ENCODE results near the gene GLI3.

Gene GLI3

DNA sequence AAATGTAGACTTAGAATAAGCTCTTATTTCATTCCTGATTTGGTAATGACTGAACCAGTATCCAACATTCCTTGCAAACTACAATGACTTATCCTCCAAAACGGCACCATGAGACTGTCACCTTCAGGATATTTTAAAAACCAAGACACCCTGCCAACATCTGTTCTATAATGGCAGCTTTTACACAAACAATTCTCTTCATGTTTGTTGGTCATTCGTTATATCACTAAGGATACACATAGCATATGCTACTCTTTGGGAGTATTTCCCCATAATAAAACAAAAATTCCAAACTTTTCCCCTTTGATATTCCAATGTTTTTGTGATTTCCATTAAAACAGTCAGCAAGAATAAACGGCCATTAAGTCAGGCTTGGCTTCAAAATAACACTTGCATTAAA, 215.4 kb downstream of the GLI3 start:
- TF ChIP-seq POLR2AphosphoS5 (IDR thresholded peaks at IDR 0.05; ENCODE audit: low read depth, low read length) (no peak), SIN3A (IDR thresholded peaks at IDR 0.05; ENCODE audit: borderline replicate concordance, insufficient read depth, low read length) (no peak), TAF1 (IDR thresholded peaks at IDR 0.05; ENCODE audit: borderline replicate concordance, insufficient read depth, low read length) (no peak), FOXP2 (optimal IDR thresholded peaks at IDR 0.05; ENCODE audit: borderline replicate concordance, extremely low read depth, extremely low read length, insufficient read depth) (no peak)
- TF ChIP-seq, protein P1, sequence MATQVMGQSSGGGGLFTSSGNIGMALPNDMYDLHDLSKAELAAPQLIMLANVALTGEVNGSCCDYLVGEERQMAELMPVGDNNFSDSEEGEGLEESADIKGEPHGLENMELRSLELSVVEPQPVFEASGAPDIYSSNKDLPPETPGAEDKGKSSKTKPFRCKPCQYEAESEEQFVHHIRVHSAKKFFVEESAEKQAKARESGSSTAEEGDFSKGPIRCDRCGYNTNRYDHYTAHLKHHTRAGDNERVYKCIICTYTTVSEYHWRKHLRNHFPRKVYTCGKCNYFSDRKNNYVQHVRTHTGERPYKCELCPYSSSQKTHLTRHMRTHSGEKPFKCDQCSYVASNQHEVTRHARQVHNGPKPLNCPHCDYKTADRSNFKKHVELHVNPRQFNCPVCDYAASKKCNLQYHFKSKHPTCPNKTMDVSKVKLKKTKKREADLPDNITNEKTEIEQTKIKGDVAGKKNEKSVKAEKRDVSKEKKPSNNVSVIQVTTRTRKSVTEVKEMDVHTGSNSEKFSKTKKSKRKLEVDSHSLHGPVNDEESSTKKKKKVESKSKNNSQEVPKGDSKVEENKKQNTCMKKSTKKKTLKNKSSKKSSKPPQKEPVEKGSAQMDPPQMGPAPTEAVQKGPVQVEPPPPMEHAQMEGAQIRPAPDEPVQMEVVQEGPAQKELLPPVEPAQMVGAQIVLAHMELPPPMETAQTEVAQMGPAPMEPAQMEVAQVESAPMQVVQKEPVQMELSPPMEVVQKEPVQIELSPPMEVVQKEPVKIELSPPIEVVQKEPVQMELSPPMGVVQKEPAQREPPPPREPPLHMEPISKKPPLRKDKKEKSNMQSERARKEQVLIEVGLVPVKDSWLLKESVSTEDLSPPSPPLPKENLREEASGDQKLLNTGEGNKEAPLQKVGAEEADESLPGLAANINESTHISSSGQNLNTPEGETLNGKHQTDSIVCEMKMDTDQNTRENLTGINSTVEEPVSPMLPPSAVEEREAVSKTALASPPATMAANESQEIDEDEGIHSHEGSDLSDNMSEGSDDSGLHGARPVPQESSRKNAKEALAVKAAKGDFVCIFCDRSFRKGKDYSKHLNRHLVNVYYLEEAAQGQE (IDR thresholded peaks at IDR 0.05; ENCODE audit: insufficient read depth in 1 of 2, low read depth in 2 of 2, low read length in 2 of 2): no peak

GRCh38 chr7:42020061-42020460, 216.9 kb downstream of the GLI3 start:
- TF ChIP-seq SIN3A (IDR thresholded peaks at IDR 0.05; ENCODE audit: borderline replicate concordance, insufficient read depth, low read length) (no peak), POLR2AphosphoS5 (IDR thresholded peaks at IDR 0.05; ENCODE audit: low read depth, low read length) (no peak), TAF1 (IDR thresholded peaks at IDR 0.05; ENCODE audit: borderline replicate concordance, insufficient read depth, low read length) (no peak), FOXP2 (optimal IDR thresholded peaks at IDR 0.05; ENCODE audit: borderline replicate concordance, extremely low read depth, extremely low read length, insufficient read depth) (no peak)
- TF ChIP-seq, protein P1 (IDR thresholded peaks at IDR 0.05; ENCODE audit: insufficient read depth in 1 of 2, low read depth in 2 of 2, low read length in 2 of 2): no peak

DNA sequence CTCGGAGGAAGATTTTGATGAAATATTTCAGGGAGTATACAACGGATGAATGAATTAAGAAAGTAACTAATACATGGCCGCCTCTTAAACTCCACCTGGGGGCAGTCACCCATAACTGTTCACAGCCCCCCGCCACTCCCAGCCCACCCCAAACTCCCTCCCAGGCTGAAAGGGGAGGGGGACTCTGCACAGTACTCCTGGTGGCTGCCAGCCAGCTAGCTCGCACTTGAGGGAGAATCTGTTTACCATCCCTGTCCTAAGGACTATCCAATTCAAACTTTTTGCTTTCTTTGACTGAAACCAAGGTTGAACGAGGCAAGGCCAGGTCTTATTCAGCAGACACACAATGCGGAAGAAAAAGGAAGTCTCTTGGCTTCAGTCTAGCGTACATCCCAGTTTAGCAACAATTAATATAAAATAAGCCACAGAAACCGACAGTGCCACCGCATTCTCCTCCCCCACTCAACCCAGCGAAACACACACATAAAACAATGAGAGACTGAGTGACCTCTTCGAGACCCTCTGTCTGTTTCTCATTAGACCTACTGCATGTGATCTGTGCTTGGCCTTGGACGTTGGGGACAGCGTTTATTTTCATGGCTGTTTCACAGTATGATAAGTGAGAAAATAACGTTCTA, 219.5 kb downstream of the GLI3 start:
- TF ChIP-seq POLR2AphosphoS5 (IDR thresholded peaks at IDR 0.05; ENCODE audit: low read depth, low read length): no peak
- no peak for TF ChIP-seq FOXP2 (optimal IDR thresholded peaks at IDR 0.05; ENCODE audit: borderline replicate concordance, extremely low read depth, extremely low read length, insufficient read depth)
- TF ChIP-seq TAF1 (IDR thresholded peaks at IDR 0.05; ENCODE audit: borderline replicate concordance, insufficient read depth, low read length): no peak
- TF ChIP-seq SIN3A (IDR thresholded peaks at IDR 0.05; ENCODE audit: borderline replicate concordance, insufficient read depth, low read length): no peak

DNA sequence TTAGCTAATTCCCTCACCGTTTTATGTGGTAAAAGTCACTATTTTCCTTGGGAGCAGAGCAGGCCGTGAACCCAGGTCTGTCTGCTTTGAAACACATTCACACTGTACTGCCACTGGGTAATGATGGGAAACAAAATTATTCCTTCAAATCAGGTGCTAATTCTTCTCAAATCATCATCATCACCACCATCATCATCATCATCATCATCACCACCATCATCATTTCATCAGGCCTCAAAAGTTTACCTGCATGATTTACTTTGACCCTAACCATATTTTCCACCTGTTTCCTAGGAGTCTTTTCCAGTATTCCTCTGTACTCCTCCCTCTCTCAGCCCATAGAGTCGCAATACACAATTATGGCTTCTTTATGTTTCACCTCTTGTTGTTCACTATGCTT, 220.5 kb downstream of the GLI3 start:
- TF ChIP-seq, protein P1 (IDR thresholded peaks at IDR 0.05; ENCODE audit: insufficient read depth in 1 of 2, low read depth in 2 of 2, low read length in 2 of 2): no peak
- TF ChIP-seq FOXP2 (optimal IDR thresholded peaks at IDR 0.05; ENCODE audit: borderline replicate concordance, extremely low read depth, extremely low read length, insufficient read depth): no peak
- no peak for TF ChIP-seq TAF1 (IDR thresholded peaks at IDR 0.05; ENCODE audit: borderline replicate concordance, insufficient read depth, low read length)
- TF ChIP-seq SIN3A (IDR thresholded peaks at IDR 0.05; ENCODE audit: borderline replicate concordance, insufficient read depth, low read length): no peak
- no peak for TF ChIP-seq POLR2AphosphoS5 (IDR thresholded peaks at IDR 0.05; ENCODE audit: low read depth, low read length)

GRCh38 chr7:42014625-42015618, 222.1 kb downstream of the GLI3 start:
- no peak for TF ChIP-seq TAF1 (IDR thresholded peaks at IDR 0.05; ENCODE audit: borderline replicate concordance, insufficient read depth, low read length)
- peak; percentile 35 for TF ChIP-seq FOXP2 (optimal IDR thresholded peaks at IDR 0.05; ENCODE audit: borderline replicate concordance, extremely low read depth, extremely low read length, insufficient read depth)
- no peak for TF ChIP-seq SIN3A (IDR thresholded peaks at IDR 0.05; ENCODE audit: borderline replicate concordance, insufficient read depth, low read length)
